ENCODE data around the gene CCDC92.

DNA sequence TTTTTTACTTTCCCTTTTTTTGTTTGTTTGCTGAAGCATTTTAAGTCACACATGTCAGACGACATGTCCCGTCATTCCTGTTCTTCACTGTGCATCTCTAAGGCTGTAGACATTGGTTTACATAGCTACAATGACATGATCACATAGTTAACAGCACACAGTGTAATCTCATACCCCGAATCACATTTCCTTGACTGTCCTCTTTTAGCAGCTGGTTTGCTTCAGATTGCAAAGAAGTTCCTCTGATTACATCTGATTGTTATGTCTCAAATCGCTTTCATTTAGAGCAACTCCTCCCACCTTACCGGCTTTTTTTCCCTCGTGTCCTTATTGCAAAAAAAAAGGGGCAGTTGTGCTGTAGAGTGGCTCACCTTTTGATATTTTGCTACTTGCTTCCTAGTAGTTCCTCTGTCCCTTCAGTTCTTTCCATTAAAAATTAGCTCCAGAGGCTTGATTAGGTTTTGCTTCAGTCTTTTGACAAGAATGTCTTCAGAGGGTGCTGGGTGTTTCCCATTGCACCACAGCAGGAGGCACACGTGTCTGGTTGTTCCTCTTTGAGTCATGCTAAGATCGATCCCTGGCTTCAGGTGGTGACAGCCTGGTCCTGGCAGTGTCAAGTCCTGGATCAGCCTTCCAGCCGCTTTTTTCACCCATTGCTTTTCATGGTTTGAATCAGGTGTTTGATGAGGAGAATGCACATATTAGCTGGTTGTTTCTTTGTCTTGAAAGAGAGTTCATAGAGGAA, 35.4 kb upstream of the CCDC92 start:
- TF ChIP-seq, protein P1, sequence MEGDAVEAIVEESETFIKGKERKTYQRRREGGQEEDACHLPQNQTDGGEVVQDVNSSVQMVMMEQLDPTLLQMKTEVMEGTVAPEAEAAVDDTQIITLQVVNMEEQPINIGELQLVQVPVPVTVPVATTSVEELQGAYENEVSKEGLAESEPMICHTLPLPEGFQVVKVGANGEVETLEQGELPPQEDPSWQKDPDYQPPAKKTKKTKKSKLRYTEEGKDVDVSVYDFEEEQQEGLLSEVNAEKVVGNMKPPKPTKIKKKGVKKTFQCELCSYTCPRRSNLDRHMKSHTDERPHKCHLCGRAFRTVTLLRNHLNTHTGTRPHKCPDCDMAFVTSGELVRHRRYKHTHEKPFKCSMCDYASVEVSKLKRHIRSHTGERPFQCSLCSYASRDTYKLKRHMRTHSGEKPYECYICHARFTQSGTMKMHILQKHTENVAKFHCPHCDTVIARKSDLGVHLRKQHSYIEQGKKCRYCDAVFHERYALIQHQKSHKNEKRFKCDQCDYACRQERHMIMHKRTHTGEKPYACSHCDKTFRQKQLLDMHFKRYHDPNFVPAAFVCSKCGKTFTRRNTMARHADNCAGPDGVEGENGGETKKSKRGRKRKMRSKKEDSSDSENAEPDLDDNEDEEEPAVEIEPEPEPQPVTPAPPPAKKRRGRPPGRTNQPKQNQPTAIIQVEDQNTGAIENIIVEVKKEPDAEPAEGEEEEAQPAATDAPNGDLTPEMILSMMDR (IDR thresholded peaks at IDR 0.05), result no peak
- TF ChIP-seq POLR2A (IDR thresholded peaks at IDR 0.05) (no peak), EP300 (IDR thresholded peaks at IDR 0.05; ENCODE audit: low read depth) (no peak), POLR2AphosphoS5 (IDR thresholded peaks at IDR 0.05) (no peak)
